Heart left ventricle (tissue), 16 donors: Measurements from ENCODE around the gene LRRC1. TPM values are rescaled to one million over a fixed set of nuclear protein-coding genes. Genes with fewer than 3 reads are reported as not detected.
A peak's percentile ranks its signal among the peaks of the same experiment; 100 is the strongest.

Experiments
- ATAC-seq, 4 donors: fragments of 200-7000 bp; cut with Tn5 transposase; one replicate each; pipeline ENCODE4 v1.9.1; 2020 to 2022; ENCODE audit warnings: moderate library complexity in 4 of 4, mild to moderate bottlenecking in 3 of 4, moderate number of reproducible peaks in 1 of 4
- DNase-seq, 5 donors: peaks; one replicate each; pipeline ENCODE4 v3.0.0-alpha.2; 2020
- H3K27ac ChIP-seq, 12 donors: fragments of 200-600 bp; sonication (generic) in 4 of 12; one replicate each; pipeline versions ENCODE4 v1.5.0 to v1.8.0; 2016 to 2022; ENCODE audit warnings: mild to moderate bottlenecking in 2 of 12
- H3K27me3 ChIP-seq, 9 donors: fragments of 200-600 bp; sonication (generic) in 2 of 9; one replicate each; pipeline versions ENCODE4 v1.5.1 to v1.8.0; 2016 to 2022; ENCODE audit warnings: mild to moderate bottlenecking in 3 of 9
- H3K36me3 ChIP-seq, 9 donors: fragments of 200-600 bp; sonication (generic) in 2 of 9; one replicate each; pipeline versions ENCODE4 v1.5.0 to v1.8.0; 2018 to 2022; ENCODE audit warnings: mild to moderate bottlenecking in 2 of 9
- H3K4me1 ChIP-seq, 12 donors: fragments of 200-600 bp; sonication (generic) in 4 of 12; one replicate each; pipeline versions ENCODE4 v1.5.0 to v1.8.0; 2016 to 2022; ENCODE audit warnings: mild to moderate bottlenecking in 3 of 12
- H3K4me3 ChIP-seq, 12 donors: fragments of 200-600 bp; sonication (generic) in 4 of 12; one replicate each; pipeline versions ENCODE4 v1.5.0 to v1.8.0; 2017 to 2022; ENCODE audit warnings: mild to moderate bottlenecking in 9 of 12, moderate library complexity in 4 of 12
- H3K9me3 ChIP-seq, 12 donors: fragments of 200-600 bp; sonication (generic) in 4 of 12; one replicate each; pipeline versions ENCODE4 v1.5.0 to v1.8.0; 2016 to 2022; ENCODE audit warnings: mild to moderate bottlenecking in 1 of 12
- CTCF ChIP-seq, 12 donors: fragments of 200-600 bp; sonication (generic) in 4 of 12; IDR thresholded peaks; one replicate each; pipeline versions ENCODE4 v1.5.0 to v1.8.0; 2018 to 2022; ENCODE audit warnings: antibody characterized with exemption in 12 of 12, mild to moderate bottlenecking in 5 of 12
- POLR2A ChIP-seq, 2 donors: fragments of 450-650 bp; IDR thresholded peaks; one replicate each; pipeline ENCODE4 v1.6.1; 2017; ENCODE audit warnings: antibody characterized with exemption in 2 of 2, mild to moderate bottlenecking in 2 of 2, moderate library complexity in 2 of 2
- WGBS, 4 donors: extraction: QIAGEN DNeasy Blood & Tissue Kit in 2 of 4; methylation state at CpG; one replicate each; pipeline versions ENCODE4 v1.1.5 to v1.1.7; 2013 to 2018; 5-methylcytosine and 5-hydroxymethylcytosine counted together
- intact Hi-C, 10 donors: fragments of 100-400 bp; cut with DNase I; formaldehyde crosslinking; loops; one replicate each; pipeline versions ENCODE4 v1.11.1 to v1.14.2; 2022
- polyA plus RNA-seq, 2 donors: library from polyadenylated mRNA; stranded (reverse); fragments of 200-250 nt; gene quantifications; one replicate each; pipeline ENCODE4 v1.2.3, GENCODE V29; 2013
- total RNA-seq, 9 donors: library from RNA; depleted of rRNA in 2 of 9; stranded (reverse); fragments of >200 nt in 2 of 9; fragmentation: NEBNext Ultra II Directional in 3 of 9; extraction: Animal tissue kit (Norgen Biotek cat#: 25700) in 3 of 9; gene quantifications; one replicate each; pipeline versions ENCODE4 v1.1.0 to v1.2.4, GENCODE V29; 2016 to 2023
- donor health status: ischemic (EF 13 %, LVEDD 7.1; RV severe dilation, severe dysfunction).
- donor health status: healthy with polysubstance abuse.
- donor health status: DM: no; HTN: yes; CAD: no.
- donor health status: DM: no; HTN: no; CAD: no.
- donor health status: ischemic (EF 25% LVEDD 6.9; RV normal size, moderate dysfunction).
- donor health status: ischemic (EF 25% LVEDD 5.7; RV mildly dilated, moderate dysfunction).
- donor health status: healthy.
- donor health status: DM: yes; HTN: yes; CAD: no.
- donor health status: ischemic (EF 35%, LVEDD 5.7; RV mildly dilated, moderate dysfunction).
- donor health status: nonischemic (EF 11% LVEDD 7.7; RV severe dilation, severe dysfunction).
- donor health status: DM: yes; HTN: yes; CAD: no.
- donor health status: PGD.
- donor health status: ischemic (EF 29% LVEDD 5.4; RV normal size, mild dysfunction).
- donor health status: nonischemic (EF 23%, LVEDD 6.1; RV moderate dilation, normal function).

The LRRC1 gene
- total and polyA plus RNA-seq, 11 donors = 1.2 to 11.2 (median 3.3) TPM

- WGBS, 4 donors = 95 to 99% (median 97%) methylated on average over 1 of the region's 1 CpG
- Histone ChIP-seq H3K4me1 (no peaks in the 10 kb centered on the region), H3K36me3 (no peaks in the 10 kb centered on the region), H3K27ac (no peak overlapping the region), H3K9me3 (peaks cover 0 to 33% (median 6%) of the 10 kb centered on the region in 12 donors), H3K27me3 (peaks cover 0 to 3% (median 0%) of the 10 kb centered on the region in 9 donors), H3K4me3 (no peak overlapping the region)
- DNase-seq = no peak
- intact Hi-C loops = no loop called here
- ATAC-seq = no peak
- TF ChIP-seq CTCF (IDR thresholded peaks at IDR 0.05) (no peak), POLR2A (IDR thresholded peaks at IDR 0.05) (no peak)
These were observed 8.0 kb upstream of the LRRC1 start for GRCh38 chr6:53786832-53787231.

GRCh38 chr6:53790886-53791285 is 3.9 kb upstream of the LRRC1 start:
- H3K4me1 ChIP-seq = peaks cover 0 to 19% (median 10%) of the 10 kb centered on the region in 12 donors
- no peak overlapping the region for H3K27ac ChIP-seq
- peaks cover 0 to 24% (median 5%) of the 10 kb centered on the region in 12 donors for H3K9me3 ChIP-seq
- H3K27me3 ChIP-seq = peaks cover 0 to 3% (median 0%) of the 10 kb centered on the region in 9 donors
- DNase-seq = no peak
- intact Hi-C loops = loop anchor here in 5 of 10 donors (5.0 to 10.0 kb wide), 3 partner anchors 134 to 246 kb away; partner anchors contain the start of gene GCLC (in 1 of the 5)
- H3K4me3 ChIP-seq = no peak overlapping the region
- no peak for ATAC-seq
- WGBS, 4 donors = 46 to 64% (median 58%) methylated on average over 2 of the region's 2 CpGs
- no peaks in the 10 kb centered on the region for H3K36me3 ChIP-seq
- TF ChIP-seq CTCF (IDR thresholded peaks at IDR 0.05) (no peak), POLR2A (IDR thresholded peaks at IDR 0.05) (no peak)

GRCh38 chr6:53792016-53792415 is 2.8 kb upstream of the LRRC1 start:
- DNase-seq (no peak), ATAC-seq (no peak)
- WGBS, 4 donors = 57 to 62% (median 60%) methylated on average over 2 of the region's 2 CpGs
- Histone ChIP-seq H3K4me1 (peaks cover 0 to 24% (median 11%) of the 10 kb centered on the region in 12 donors), H3K4me3 (no peak overlapping the region), H3K9me3 (peaks cover 0 to 24% (median 5%) of the 10 kb centered on the region in 12 donors), H3K36me3 (no peaks in the 10 kb centered on the region), H3K27me3 (peaks cover 0 to 3% (median 0%) of the 10 kb centered on the region in 9 donors), H3K27ac (no peak overlapping the region)
- intact Hi-C loops = loop anchor here in 5 of 10 donors (5.0 to 10.0 kb wide), 3 partner anchors 133 to 247 kb away; partner anchors contain the start of gene GCLC (in 1 of the 5)
- no peak for TF ChIP-seq CTCF (IDR thresholded peaks at IDR 0.05)
- TF ChIP-seq POLR2A (IDR thresholded peaks at IDR 0.05) = no peak

- intact Hi-C loops = loop anchor here in 5 of 10 donors (5.0 to 10.0 kb wide), 3 partner anchors 132 to 248 kb away; partner anchors contain the start of gene GCLC (in 1 of the 5)
- Histone ChIP-seq H3K36me3 (no peaks in the 10 kb centered on the region), H3K4me1 (peaks cover 0 to 24% (median 11%) of the 10 kb centered on the region in 12 donors), H3K27me3 (peaks cover 0 to 3% (median 0%) of the 10 kb centered on the region in 9 donors), H3K9me3 (peaks cover 0 to 24% (median 5%) of the 10 kb centered on the region in 12 donors), H3K4me3 (peak overlapping the region in 9 of 12 donors; percentile 74 to 96 (median 86)), H3K27ac (no peak overlapping the region)
- DNase-seq (no peak), ATAC-seq (no peak)
- TF ChIP-seq POLR2A (IDR thresholded peaks at IDR 0.05) (no peak), CTCF (IDR thresholded peaks at IDR 0.05) (no peak)
- 52 to 63% (median 55%) methylated on average over 3 of the region's 3 CpGs for WGBS, 4 donors
These were observed 1.9 kb upstream of the LRRC1 start for GRCh38 chr6:53792973-53793317.
